ENCODE measurements around the gene POLL.

GRCh38 chr10:101631821-101632475 is 43.9 kb upstream of the POLL start:
- TF ChIP-seq BACH2 (CRISPR knock-in tag; IDR thresholded peaks at IDR 0.05; ENCODE audit: borderline replicate concordance) (no peak), TCF4 (CRISPR knock-in tag; IDR thresholded peaks at IDR 0.05; ENCODE audit: borderline replicate concordance) (no peak), ZFP3 (CRISPR knock-in tag; IDR thresholded peaks at IDR 0.05) (no peak), TOX (CRISPR knock-in tag; IDR thresholded peaks at IDR 0.05; ENCODE audit: borderline replicate concordance) (no peak), ZNF70 (CRISPR knock-in tag; IDR thresholded peaks at IDR 0.05) (no peak), RARB (CRISPR knock-in tag; IDR thresholded peaks at IDR 0.05) (no peak), ISL1 (CRISPR knock-in tag; IDR thresholded peaks at IDR 0.05) (no peak), ZFP30 (CRISPR knock-in tag; IDR thresholded peaks at IDR 0.05) (no peak), PPARA (CRISPR knock-in tag; IDR thresholded peaks at IDR 0.05; ENCODE audit: borderline replicate concordance) (no peak), SNAI2 (CRISPR knock-in tag; IDR thresholded peaks at IDR 0.05) (no peak), GLIS3 (CRISPR knock-in tag; IDR thresholded peaks at IDR 0.05) (no peak), ESRRG (CRISPR knock-in tag; IDR thresholded peaks at IDR 0.05) (no peak)

All from SK-N-SH treated with all-trans-retinoic acid at 6 μM for 48 hours (cell line).